Calu3 (cell line): ENCODE results near the gene CILP2. TPM values are rescaled to one million over a fixed set of nuclear protein-coding genes. Genes with fewer than 3 reads are reported as not detected.

Experiments
- BruUV-seq: library from RNA; stranded (reverse); fragments of 400-500 nt; replicated peaks from 2 replicates; lab custom pipeline; 2021; lab: Mats Ljungman, UMichigan
- CTCF ChIA-PET: fragments of 300-600 bp; sonication (Branson Sonifier 250); formaldehyde crosslinking; loops from one replicate; lab custom pipeline; 2022; ENCODE audit warnings: antibody characterized with exemption; lab: Charles Lee
- DNase-seq: peaks from one replicate; pipeline ENCODE4 v3.0.0; 2022
- H3K27ac Mint-ChIP-seq: one replicate; pipeline ENCODE4 v1.8.0; 2022; ENCODE audit warnings: mixed read lengths; ENCODE audit not compliant: unreplicated experiment
- H3K27me3 Mint-ChIP-seq: one replicate; pipeline ENCODE4 v1.8.0; 2022; ENCODE audit warnings: mixed read lengths; ENCODE audit not compliant: unreplicated experiment
- H3K36me3 Mint-ChIP-seq: one replicate; pipeline ENCODE4 v1.8.0; 2022; ENCODE audit warnings: mild to moderate bottlenecking, moderate library complexity, mixed read lengths; ENCODE audit not compliant: insufficient read depth, unreplicated experiment
- H3K4me1 Mint-ChIP-seq: one replicate; pipeline ENCODE4 v1.8.0; 2022; ENCODE audit warnings: mild to moderate bottlenecking, low read depth, mixed read lengths; ENCODE audit not compliant: unreplicated experiment
- H3K4me3 Mint-ChIP-seq: one replicate; pipeline ENCODE4 v1.8.0; 2022; ENCODE audit warnings: mild to moderate bottlenecking, low read depth, moderate library complexity, mixed read lengths; ENCODE audit not compliant: unreplicated experiment
- H3K9me3 Mint-ChIP-seq: one replicate; pipeline ENCODE4 v1.8.0; 2022; ENCODE audit warnings: low read depth, mixed read lengths; ENCODE audit not compliant: unreplicated experiment
- CTCF ChIP-seq: fragments of 200-600 bp; IDR thresholded peaks from one replicate; pipeline ENCODE4 v1.8.0; 2022; ENCODE audit warnings: antibody characterized with exemption; ENCODE audit not compliant: unreplicated experiment
- intact Hi-C: fragments of 100-400 bp; cut with micrococcal nuclease; formaldehyde crosslinking; loops from one replicate; pipeline ENCODE4 v1.10.0; 2022; ENCODE audit not compliant: unreplicated experiment
- total RNA-seq: library from RNA; stranded (reverse); gene quantifications from 2 replicates; pipeline ENCODE4 v1.2.3, GENCODE V29; 2022

CILP2 gene
- total RNA-seq, 1 experiment from 2014 or later = 1.3 TPM

GRCh38 chr19:19558636-19559035 is 20.6 kb downstream of the CILP2 start:
- Mint-ChIP-seq H3K27ac (no peak overlapping the region), H3K27me3 (no peaks in the 10 kb centered on the region), H3K36me3 (no peaks in the 10 kb centered on the region), H3K4me3 (no peak overlapping the region), H3K4me1 (no peaks in the 10 kb centered on the region), H3K9me3 (no peaks in the 10 kb centered on the region)
- CTCF ChIA-PET = no interaction called here
- TF ChIP-seq CTCF = no peak
- intact Hi-C loops = loop anchor here (10.0 kb wide), 1 partner anchor 46 kb away; no protein-coding TSS in a partner anchor
- no peak for DNase-seq
- no TSS peak for BruUV-seq

DNA sequence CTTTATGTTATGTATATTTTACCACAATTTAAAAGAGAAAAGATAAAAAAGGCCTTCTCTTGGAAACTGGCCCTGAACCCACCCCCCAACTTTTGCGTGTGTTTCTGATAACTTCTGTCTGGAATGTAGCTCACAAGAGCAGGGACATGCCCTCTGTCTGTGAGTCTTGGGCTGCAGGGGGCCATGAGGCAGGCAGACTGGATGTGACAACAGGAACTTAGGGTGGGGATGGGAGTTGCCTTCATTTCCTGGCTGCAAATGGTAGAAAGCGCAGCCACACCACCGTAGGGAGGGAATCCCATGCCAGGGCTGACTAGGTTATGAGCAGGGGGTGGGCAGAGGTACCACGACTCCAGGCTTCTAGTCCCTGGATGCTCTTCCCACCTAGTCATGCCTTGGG is 21.9 kb downstream of the CILP2 start:
- no peaks in the 10 kb centered on the region for H3K4me1 Mint-ChIP-seq
- no peaks in the 10 kb centered on the region for H3K36me3 Mint-ChIP-seq
- no peak for TF ChIP-seq CTCF
- intact Hi-C loops = loop anchor here (10.0 kb wide), 1 partner anchor 45 kb away; no protein-coding TSS in a partner anchor
- H3K27ac Mint-ChIP-seq = no peak overlapping the region
- H3K9me3 Mint-ChIP-seq = no peaks in the 10 kb centered on the region
- no TSS peak for BruUV-seq
- no peak overlapping the region for H3K4me3 Mint-ChIP-seq
- H3K27me3 Mint-ChIP-seq = no peaks in the 10 kb centered on the region
- CTCF ChIA-PET = no interaction called here
- no peak for DNase-seq

DNA sequence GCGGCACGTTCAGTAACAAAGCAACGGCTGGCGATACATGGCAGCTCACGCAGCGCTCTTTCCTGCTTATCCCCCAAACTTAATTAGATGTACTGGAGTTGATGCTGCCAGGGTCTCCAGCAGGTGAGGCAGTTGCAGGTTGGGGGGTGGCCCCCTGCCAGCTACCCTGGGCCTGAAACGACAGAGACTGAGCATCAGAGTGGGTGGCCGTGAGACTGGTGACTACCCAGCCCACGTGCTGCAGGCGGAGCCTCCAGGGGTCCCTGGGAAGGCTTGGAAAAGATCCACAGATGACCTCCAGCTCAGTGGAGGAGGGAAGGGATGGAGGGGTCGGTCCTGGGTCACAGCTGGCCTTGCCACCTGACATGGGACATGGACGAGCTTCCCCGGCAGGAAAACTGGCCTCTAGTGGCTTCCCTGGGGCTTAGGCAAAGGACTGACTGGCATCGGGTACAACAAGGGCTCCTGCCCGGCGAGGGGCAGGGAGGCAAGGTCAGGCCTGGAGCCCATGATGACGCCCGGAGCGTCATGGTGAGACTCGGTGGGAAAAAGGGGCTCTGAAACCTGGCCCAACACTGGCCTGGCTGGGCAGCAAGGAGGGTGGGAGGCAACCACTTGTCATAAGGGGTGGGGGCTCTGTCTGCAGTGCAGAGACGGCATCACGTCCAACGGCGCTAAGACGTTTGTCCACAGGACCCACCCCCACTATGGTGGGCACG is 24.0 kb downstream of the CILP2 start:
- Mint-ChIP-seq H3K27ac (no peak overlapping the region), H3K36me3 (no peaks in the 10 kb centered on the region), H3K27me3 (no peaks in the 10 kb centered on the region), H3K9me3 (no peaks in the 10 kb centered on the region), H3K4me3 (no peak overlapping the region), H3K4me1 (no peaks in the 10 kb centered on the region)
- no peak for DNase-seq
- CTCF ChIA-PET = no interaction called here
- TF ChIP-seq CTCF = no peak
- BruUV-seq = no TSS peak
- intact Hi-C loops = no loop called here

GRCh38 chr19:19562665-19563347 is 24.7 kb downstream of the CILP2 start:
- no peaks in the 10 kb centered on the region for H3K4me1 Mint-ChIP-seq
- no TSS peak for BruUV-seq
- intact Hi-C loops = no loop called here

More at GRCh38 chr19:19562665-19563347, 24.7 kb downstream of the CILP2 start:
- Mint-ChIP-seq H3K27ac (no peak overlapping the region), H3K4me3 (no peak overlapping the region), H3K27me3 (no peaks in the 10 kb centered on the region), H3K36me3 (no peaks in the 10 kb centered on the region), H3K9me3 (no peaks in the 10 kb centered on the region)
- no peak for DNase-seq
- TF ChIP-seq CTCF = no peak
- CTCF ChIA-PET = no interaction called here
